BLaER1 treated with 17β-estradiol and CSF1 and Interleukin-3, amounts not matched to agents 10 nM and 100 nM (cell line): Measurements from ENCODE around the gene RBM26.

Experiments used
- H3K27ac ChIP-seq, 11 experiments: shearing (Covaris generic); formaldehyde crosslinking; 2 replicates each; pipeline ENCODE4 v1.8.1; 2022
- H3K27me3 ChIP-seq, 11 experiments: shearing (Covaris generic); formaldehyde crosslinking; 2 replicates each; pipeline ENCODE4 v1.8.1; 2022
- H3K36me3 ChIP-seq, 11 experiments: shearing (Covaris generic); formaldehyde crosslinking; 2 replicates each; pipeline ENCODE4 v1.8.1; 2022
- H3K4me1 ChIP-seq, 10 experiments: shearing (Covaris generic); formaldehyde crosslinking; 2 replicates each; pipeline ENCODE4 v1.8.1; 2022
- H3K4me2 ChIP-seq, 11 experiments: shearing (Covaris generic); formaldehyde crosslinking; 2 replicates each; pipeline ENCODE4 v1.8.1; 2022
- H3K4me3 ChIP-seq, 10 experiments: shearing (Covaris generic); formaldehyde crosslinking; 2 replicates each; pipeline ENCODE4 v1.8.1; 2022
- H3K9ac ChIP-seq, 11 experiments: shearing (Covaris generic); formaldehyde crosslinking; 2 replicates each; pipeline ENCODE4 v1.8.1; 2022
- H3K9me3 ChIP-seq, 11 experiments: shearing (Covaris generic); formaldehyde crosslinking; replicated peaks in 1 of 11; 2 replicates each; pipeline ENCODE4 v1.8.1; 2022
- H4K20me1 ChIP-seq, 11 experiments: shearing (Covaris generic); formaldehyde crosslinking; 2 replicates each; pipeline ENCODE4 v1.8.1; 2022
- Cebpa-rat ChIP-seq, 11 experiments: shearing (Covaris generic); IDR thresholded peaks; 2 replicates each; pipeline ENCODE4 v1.8.1; 2022

RBM26 gene, protein sequence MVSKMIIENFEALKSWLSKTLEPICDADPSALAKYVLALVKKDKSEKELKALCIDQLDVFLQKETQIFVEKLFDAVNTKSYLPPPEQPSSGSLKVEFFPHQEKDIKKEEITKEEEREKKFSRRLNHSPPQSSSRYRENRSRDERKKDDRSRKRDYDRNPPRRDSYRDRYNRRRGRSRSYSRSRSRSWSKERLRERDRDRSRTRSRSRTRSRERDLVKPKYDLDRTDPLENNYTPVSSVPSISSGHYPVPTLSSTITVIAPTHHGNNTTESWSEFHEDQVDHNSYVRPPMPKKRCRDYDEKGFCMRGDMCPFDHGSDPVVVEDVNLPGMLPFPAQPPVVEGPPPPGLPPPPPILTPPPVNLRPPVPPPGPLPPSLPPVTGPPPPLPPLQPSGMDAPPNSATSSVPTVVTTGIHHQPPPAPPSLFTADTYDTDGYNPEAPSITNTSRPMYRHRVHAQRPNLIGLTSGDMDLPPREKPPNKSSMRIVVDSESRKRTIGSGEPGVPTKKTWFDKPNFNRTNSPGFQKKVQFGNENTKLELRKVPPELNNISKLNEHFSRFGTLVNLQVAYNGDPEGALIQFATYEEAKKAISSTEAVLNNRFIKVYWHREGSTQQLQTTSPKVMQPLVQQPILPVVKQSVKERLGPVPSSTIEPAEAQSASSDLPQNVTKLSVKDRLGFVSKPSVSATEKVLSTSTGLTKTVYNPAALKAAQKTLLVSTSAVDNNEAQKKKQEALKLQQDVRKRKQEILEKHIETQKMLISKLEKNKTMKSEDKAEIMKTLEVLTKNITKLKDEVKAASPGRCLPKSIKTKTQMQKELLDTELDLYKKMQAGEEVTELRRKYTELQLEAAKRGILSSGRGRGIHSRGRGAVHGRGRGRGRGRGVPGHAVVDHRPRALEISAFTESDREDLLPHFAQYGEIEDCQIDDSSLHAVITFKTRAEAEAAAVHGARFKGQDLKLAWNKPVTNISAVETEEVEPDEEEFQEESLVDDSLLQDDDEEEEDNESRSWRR

DNA sequence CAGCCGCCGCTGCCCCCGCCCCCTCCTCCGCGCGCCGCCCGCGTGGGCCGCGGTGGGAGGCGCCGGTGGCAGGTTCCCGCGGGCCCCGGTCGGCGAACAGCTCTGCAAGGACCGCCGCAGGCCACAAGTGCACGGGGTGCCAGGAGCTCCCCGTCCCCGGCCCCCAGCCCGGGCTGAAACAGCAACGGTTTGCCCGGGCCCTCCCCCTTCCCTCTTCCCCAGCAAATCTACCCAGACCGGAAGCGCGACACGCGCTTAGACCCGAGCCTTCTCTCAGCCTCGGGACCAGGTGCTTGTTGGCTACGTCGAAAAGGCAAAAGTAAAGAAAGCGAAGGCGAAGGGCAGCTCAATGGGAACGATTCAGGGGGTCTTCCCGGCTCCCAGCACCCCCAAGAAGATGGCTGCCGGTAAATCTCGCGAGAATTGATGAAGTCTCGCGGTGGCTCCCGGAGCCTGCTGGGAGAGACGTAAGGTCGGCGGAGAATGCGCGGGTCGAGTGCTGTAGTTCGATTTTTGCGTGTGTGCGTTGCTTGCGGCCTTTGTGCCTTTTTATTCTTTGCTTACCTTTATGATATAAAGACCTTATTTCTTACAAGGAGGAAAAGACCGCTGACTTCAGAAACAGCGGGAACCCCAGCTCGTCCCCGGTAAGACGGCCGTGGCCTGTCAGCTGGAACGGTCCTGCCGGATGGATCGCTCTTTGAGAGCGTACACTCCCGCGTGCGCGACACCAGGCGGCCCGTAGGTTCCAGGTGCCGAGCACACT, at the start of gene RBM26:
TSS of gene RBM26 (minus strand) at position 425 of the 766 bp plus-strand sequence. CDS start 481 bp downstream, outside the sequence.
- TF ChIP-seq Cebpa-rat (IDR thresholded peaks at IDR 0.05): no peak
- H3K4me3 ChIP-seq: peak within 1 kb of the TSS; percentile 78 to 95 (median 84)

DNA sequence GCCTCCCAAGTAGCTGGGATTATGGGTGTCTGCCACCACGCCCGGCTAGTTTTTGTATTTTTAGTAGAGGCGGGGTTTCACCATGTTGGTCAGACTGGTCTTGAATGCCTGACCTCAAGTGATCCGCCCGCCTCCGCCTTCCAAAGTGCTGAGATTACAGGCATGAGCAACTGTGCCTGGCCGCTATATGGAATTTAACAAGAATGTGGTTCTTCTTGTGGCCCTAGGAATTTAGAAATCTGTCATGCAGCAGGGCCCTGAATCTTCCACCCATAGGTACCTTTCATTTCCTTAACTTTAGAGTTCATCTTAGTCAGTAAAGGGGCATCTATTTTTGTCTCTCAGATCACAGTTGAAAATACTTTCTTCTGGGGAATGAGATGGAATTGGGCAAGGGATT, 49.3 kb upstream of the RBM26 start:
- Histone ChIP-seq H3K9ac (no peak overlapping the region), H3K27ac (no peak overlapping the region), H3K36me3 (no peaks in the 10 kb centered on the region), H3K27me3 (no peaks in the 10 kb centered on the region), H3K4me1 (peaks cover 0 to 22% (median 15%) of the 10 kb centered on the region in 10 experiments; a peak in 17 of 20 replicates), H4K20me1 (no peaks in the 10 kb centered on the region), H3K9me3 (peaks cover 0 to 3% (median 0%) of the 10 kb centered on the region in 11 experiments; a peak in 3 of 22 replicates), H3K4me2 (no peak overlapping the region), H3K4me3 (no peak overlapping the region)
- TF ChIP-seq Cebpa-rat (IDR thresholded peaks at IDR 0.05): no peak

More for the DNA sequence above, at the start of gene RBM26:
- Histone ChIP-seq H3K4me2 (peak within 1 kb of the TSS; percentile 82 to 98 (median 90)), H3K36me3 (peaks cover 0 to 16% (median 6%) of the 10 kb centered on the region in 11 experiments; a peak in 9 of 22 replicates), H3K4me1 (peaks cover 41 to 56% (median 48%) of the 10 kb centered on the region in 10 experiments), H3K9ac (peak within 1 kb of the TSS; percentile 97 to 100 (median 99)), H3K9me3 (no peaks in the 10 kb centered on the region), H3K27me3 (no peaks in the 10 kb centered on the region), H4K20me1 (peaks cover 21 to 42% (median 40%) of the 10 kb centered on the region in 11 experiments; a peak in 21 of 22 replicates), H3K27ac (peak within 1 kb of the TSS; percentile 97 to 99 (median 99))

DNA sequence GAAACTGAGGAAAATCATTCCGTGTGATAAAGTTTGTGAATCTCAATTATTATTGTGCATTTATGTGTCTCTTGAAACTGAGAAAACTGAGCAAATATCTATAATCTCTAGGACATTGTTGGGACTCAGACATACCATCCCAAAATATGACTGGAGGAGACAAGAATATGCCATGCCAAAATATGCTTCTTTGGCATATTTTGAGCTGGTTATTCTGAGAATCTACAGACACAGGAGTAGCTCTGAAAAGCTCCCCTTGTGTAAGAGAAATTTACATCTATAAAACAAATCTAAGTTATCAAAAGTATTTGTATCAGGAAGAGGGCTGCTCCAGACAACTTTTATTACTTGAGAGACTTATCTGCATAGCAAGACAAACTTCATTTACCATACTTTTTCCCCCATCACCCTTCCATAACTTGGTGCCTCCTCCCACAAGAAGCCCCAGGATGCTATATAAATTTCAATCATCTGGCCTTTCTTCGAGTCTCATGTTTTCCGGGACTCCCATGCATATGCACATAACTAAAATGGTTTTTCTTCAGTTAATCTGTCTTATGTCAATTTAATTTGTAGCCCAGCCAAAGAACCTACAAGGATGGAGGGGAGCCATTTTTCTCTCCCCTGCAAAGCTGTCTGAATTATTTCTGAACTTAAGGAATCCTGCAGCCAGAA, 46.3 kb upstream of the RBM26 start:
- Histone ChIP-seq H3K9me3 (peaks cover 6 to 25% (median 17%) of the 10 kb centered on the region in 11 experiments; a peak in 18 of 22 replicates), H3K4me1 (peaks cover 23 to 44% (median 35%) of the 10 kb centered on the region in 10 experiments), H3K4me2 (peak overlapping the region in 8 of 11 experiments; percentile 53 to 73 (median 63); a peak in 12 of 22 replicates), H3K27me3 (no peaks in the 10 kb centered on the region), H3K27ac (peak overlapping the region in 3 of 11 experiments; percentile 25 to 67 (median 34); a peak in 3 of 22 replicates), H3K9ac (no peak overlapping the region; a peak in 1 of 22 replicates), H3K36me3 (no peaks in the 10 kb centered on the region; a peak in 1 of 22 replicates), H3K4me3 (no peak overlapping the region), H4K20me1 (no peaks in the 10 kb centered on the region)
- TF ChIP-seq Cebpa-rat (IDR thresholded peaks at IDR 0.05): no peak

DNA sequence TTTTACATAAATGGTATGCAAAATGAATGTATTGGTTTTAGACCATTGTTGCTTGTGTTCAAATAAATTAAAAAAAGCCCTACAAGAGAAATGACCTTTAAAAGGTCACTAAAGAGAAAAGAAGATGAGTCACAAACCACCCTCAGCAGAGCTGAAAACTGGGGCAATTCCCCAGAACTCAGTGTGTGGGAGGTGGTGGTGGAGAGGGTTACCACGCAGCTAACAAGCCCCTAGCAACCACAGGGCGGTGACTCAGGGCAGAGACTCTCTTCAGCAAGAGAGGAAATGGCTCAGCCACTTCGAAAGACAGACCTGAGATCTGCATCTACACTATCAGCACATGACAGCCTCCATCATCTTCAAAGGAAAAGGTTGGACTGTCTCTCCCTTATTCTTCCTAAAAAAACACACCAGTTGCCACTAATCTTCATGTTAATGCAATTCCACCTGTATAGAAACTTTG, 45.5 kb upstream of the RBM26 start:
- Histone ChIP-seq H3K9ac (peak overlapping the region in 1 of 11 experiments; percentile 40; a peak in 1 of 22 replicates), H4K20me1 (no peaks in the 10 kb centered on the region), H3K4me3 (no peak overlapping the region), H3K27me3 (no peaks in the 10 kb centered on the region), H3K9me3 (peaks cover 6 to 28% (median 20%) of the 10 kb centered on the region in 11 experiments; a peak in 19 of 22 replicates), H3K36me3 (no peaks in the 10 kb centered on the region; a peak in 1 of 22 replicates), H3K27ac (peak overlapping the region in 6 of 11 experiments; percentile 1 to 67 (median 31); a peak in 7 of 22 replicates), H3K4me1 (peaks cover 28 to 45% (median 37%) of the 10 kb centered on the region in 10 experiments), H3K4me2 (peak overlapping the region in 10 of 11 experiments; percentile 26 to 73 (median 60); a peak in 17 of 22 replicates)
- TF ChIP-seq Cebpa-rat (IDR thresholded peaks at IDR 0.05): no peak; a peak in 1 of 22 replicates

DNA sequence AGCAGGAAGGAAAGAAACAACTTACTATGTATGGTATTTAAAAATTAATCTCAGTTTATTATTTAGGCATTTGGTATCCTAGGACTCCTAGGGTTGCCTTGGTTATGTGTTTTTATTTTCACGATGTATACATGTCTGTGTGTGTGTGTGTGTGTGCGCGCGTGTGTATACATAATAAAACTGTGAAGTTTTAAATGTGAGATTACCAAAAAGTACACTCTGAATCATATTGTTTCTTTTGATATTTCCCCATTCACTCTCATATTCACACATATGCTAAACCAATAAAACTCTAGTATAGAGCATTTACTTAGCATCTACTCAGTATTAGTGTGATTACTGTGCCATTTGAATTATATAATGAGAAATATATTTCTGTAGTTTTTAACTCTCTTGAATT, 44.1 kb upstream of the RBM26 start:
- Histone ChIP-seq H3K9me3 (peaks cover 6 to 29% (median 20%) of the 10 kb centered on the region in 11 experiments; a peak in 19 of 22 replicates), H3K27ac (peak overlapping the region in 1 of 11 experiments; percentile 10; a peak in 2 of 22 replicates), H3K4me1 (peaks cover 28 to 45% (median 37%) of the 10 kb centered on the region in 10 experiments), H4K20me1 (no peaks in the 10 kb centered on the region), H3K4me2 (no peak overlapping the region), H3K9ac (no peak overlapping the region), H3K36me3 (no peaks in the 10 kb centered on the region; a peak in 1 of 22 replicates), H3K27me3 (no peaks in the 10 kb centered on the region), H3K4me3 (no peak overlapping the region)
- TF ChIP-seq Cebpa-rat (IDR thresholded peaks at IDR 0.05): no peak

DNA sequence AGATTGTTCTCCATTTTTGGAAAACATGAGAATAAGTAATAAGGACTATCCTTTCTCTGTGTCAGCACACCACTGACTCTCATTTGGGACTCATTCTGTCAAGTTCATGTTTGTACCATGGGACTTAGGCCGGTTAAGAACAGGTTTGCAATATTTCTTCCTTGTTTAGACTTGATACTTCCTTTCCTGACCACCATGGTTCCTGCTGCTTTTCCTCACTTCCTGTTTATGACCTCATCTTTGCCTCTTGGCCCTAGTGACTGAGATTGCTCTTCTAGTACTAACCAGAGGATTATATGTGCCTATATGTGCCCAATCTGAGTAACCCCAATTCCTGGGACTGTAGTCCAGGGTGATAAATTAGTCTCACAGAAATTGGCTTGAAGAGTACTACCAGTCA, 42.4 kb upstream of the RBM26 start:
- TF ChIP-seq Cebpa-rat (IDR thresholded peaks at IDR 0.05): peak in 1 of 11 experiments; percentile 64; a peak in 2 of 22 replicates
- Histone ChIP-seq H3K9me3 (peaks cover 6 to 29% (median 20%) of the 10 kb centered on the region in 11 experiments; a peak in 19 of 22 replicates), H3K27me3 (no peaks in the 10 kb centered on the region), H3K4me1 (peaks cover 28 to 45% (median 37%) of the 10 kb centered on the region in 10 experiments), H3K27ac (peak overlapping the region in 9 of 11 experiments; percentile 2 to 78 (median 57); a peak in 15 of 22 replicates), H3K9ac (no peak overlapping the region; a peak in 1 of 22 replicates), H4K20me1 (no peaks in the 10 kb centered on the region), H3K36me3 (no peaks in the 10 kb centered on the region; a peak in 1 of 22 replicates), H3K4me3 (peak overlapping the region in 2 of 10 experiments; percentile 8 to 13; a peak in 2 of 20 replicates), H3K4me2 (peak overlapping the region; percentile 5 to 72 (median 63); a peak in 20 of 22 replicates)

DNA sequence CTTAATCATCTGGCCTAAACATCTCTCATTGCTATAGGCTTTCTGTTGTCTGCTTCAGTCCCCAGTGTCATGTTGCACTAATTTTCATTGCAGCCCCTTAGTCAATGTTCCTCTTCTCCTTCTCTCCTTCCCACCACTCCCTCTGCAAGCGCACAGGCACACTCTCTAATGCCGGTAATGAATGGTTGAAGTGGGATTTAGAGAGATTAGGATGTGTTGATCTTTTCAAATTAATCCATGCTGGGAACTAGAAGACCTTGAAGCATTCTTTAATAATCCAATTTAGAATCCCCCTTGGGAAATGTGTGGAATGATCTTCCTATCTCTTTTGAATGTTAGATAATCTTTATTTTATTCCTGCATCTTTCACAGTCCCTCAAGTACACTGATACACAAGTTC, 41.7 kb upstream of the RBM26 start:
- H3K4me1 ChIP-seq: peaks cover 28 to 45% (median 37%) of the 10 kb centered on the region in 10 experiments
- no peak for TF ChIP-seq Cebpa-rat (IDR thresholded peaks at IDR 0.05)
- peaks cover 6 to 29% (median 20%) of the 10 kb centered on the region in 11 experiments; a peak in 19 of 22 replicates for H3K9me3 ChIP-seq
- H3K4me2 ChIP-seq: peak overlapping the region in 9 of 11 experiments; percentile 34 to 72 (median 68); a peak in 17 of 22 replicates
- no peaks in the 10 kb centered on the region for H4K20me1 ChIP-seq
- no peaks in the 10 kb centered on the region; a peak in 1 of 22 replicates for H3K36me3 ChIP-seq
- no peak overlapping the region for H3K4me3 ChIP-seq
- H3K27ac ChIP-seq: peak overlapping the region in 6 of 11 experiments; percentile 53 to 78 (median 68); a peak in 12 of 22 replicates
- no peak overlapping the region for H3K9ac ChIP-seq
- no peaks in the 10 kb centered on the region for H3K27me3 ChIP-seq
